ENCODE results near the gene AK1. TPM values are rescaled to one million over a fixed set of nuclear protein-coding genes. Genes with fewer than 3 reads are reported as not detected.
A peak's percentile ranks its signal among the peaks of the same experiment; 100 is the strongest.
"Not testable (repeated sequence)": the region's sequence is repeated elsewhere in the genome, so short reads cannot be mapped to it uniquely, and the experiment has no call there.

The AK1 gene
- total RNA-seq, 1 donor from 2014 or later, result 932 TPM

- no peak for DNase-seq
- intact Hi-C loops (cut with DNase I), result no loop called here
- no peak for ATAC-seq (ENCODE audit: poor library complexity)
Observed at GRCh38 chr9:127841087-127841835, 36.2 kb downstream of the AK1 start.

- DNase-seq, result peak; percentile 86
Observed at GRCh38 chr9:127838375-127839078, 38.9 kb downstream of the AK1 start.

GRCh38 chr9:127837346-127837745, 40.1 kb downstream of the AK1 start:
- ATAC-seq (ENCODE audit: poor library complexity), result no peak
- peak; percentile 58 for DNase-seq
- intact Hi-C loops (cut with DNase I), result no loop called here

More at GRCh38 chr9:127838375-127839078, 38.9 kb downstream of the AK1 start:
- intact Hi-C loops (cut with DNase I), result no loop called here
- ATAC-seq (ENCODE audit: poor library complexity), result peak; percentile 66

- intact Hi-C loops (cut with DNase I); DNase-seq; ATAC-seq (ENCODE audit: poor library complexity): not testable (repeated sequence)
Observed at GRCh38 chr9:127836561-127836960, 40.9 kb downstream of the AK1 start.

- DNase-seq (peak; percentile 64), ATAC-seq (ENCODE audit: poor library complexity) (peak; percentile 49)
- intact Hi-C loops (cut with DNase I), result no loop called here
Observed at GRCh38 chr9:127835991-127836516, 41.4 kb downstream of the AK1 start.

- intact Hi-C loops (cut with DNase I), result no loop called here
- DNase-seq, result no peak
- no peak for ATAC-seq (ENCODE audit: poor library complexity)
Observed at GRCh38 chr9:127833555-127833954, 43.9 kb downstream of the AK1 start.

GRCh38 chr9:127832248-127832647, 45.2 kb downstream of the AK1 start:
- DNase-seq (no peak), ATAC-seq (ENCODE audit: poor library complexity) (no peak)

GRCh38 chr9:127829205-127829906, 48.1 kb downstream of the AK1 start:
- DNase-seq, result no peak
- no peak for ATAC-seq (ENCODE audit: poor library complexity)
- intact Hi-C loops (cut with DNase I), result no loop called here

More at GRCh38 chr9:127832248-127832647, 45.2 kb downstream of the AK1 start:
- intact Hi-C loops (cut with DNase I), result no loop called here

GRCh38 chr9:127828262-127829031, 49.0 kb downstream of the AK1 start:
- DNase-seq, result peak; percentile 93
- intact Hi-C loops (cut with DNase I), result no loop called here
- peak; percentile 88 for ATAC-seq (ENCODE audit: poor library complexity)

GRCh38 chr9:127826253-127826913, 51.1 kb downstream of the AK1 start:
- ATAC-seq (ENCODE audit: poor library complexity), result no peak
- intact Hi-C loops (cut with DNase I), result no loop called here

GRCh38 chr9:127825319-127826051, 52.0 kb downstream of the AK1 start:
- DNase-seq (peak; percentile 62), ATAC-seq (ENCODE audit: poor library complexity) (peak; percentile 4)
- intact Hi-C loops (cut with DNase I), result no loop called here

More at GRCh38 chr9:127826253-127826913, 51.1 kb downstream of the AK1 start:
- DNase-seq, result no peak

GRCh38 chr9:127822108-127822507, 55.4 kb downstream of the AK1 start:
- DNase-seq (no peak), ATAC-seq (ENCODE audit: poor library complexity) (no peak)
- intact Hi-C loops (cut with DNase I), result no loop called here

GRCh38 chr9:127818574-127818973, 58.9 kb downstream of the AK1 start:
- no peak for ATAC-seq (ENCODE audit: poor library complexity)
- no peak for DNase-seq
- intact Hi-C loops (cut with DNase I), result no loop called here

- intact Hi-C loops (cut with DNase I), result no loop called here
- ATAC-seq (ENCODE audit: poor library complexity) (peak; percentile 3), DNase-seq (no peak)
Observed at GRCh38 chr9:127817881-127818434, 59.5 kb downstream of the AK1 start.

GRCh38 chr9:127816728-127817127, 60.7 kb downstream of the AK1 start:
- DNase-seq, result no peak
- intact Hi-C loops (cut with DNase I), result no loop called here
- ATAC-seq (ENCODE audit: poor library complexity), result no peak

Measured in Right ventricle myocardium superior (tissue), 1 donor.